Karpas-422 (cell line): Measurements from ENCODE around the gene KIF5A. TPM values are rescaled to one million over a fixed set of nuclear protein-coding genes. Genes with fewer than 3 reads are reported as not detected.

Experiments used
- DNase-seq: peaks from one replicate; pipeline ENCODE4 v3.0.0-alpha.2; 2015
- H2AFZ ChIP-seq: fragments of 200-600 bp; sonication (generic); 2 replicates; pipeline ENCODE4 v1.6.1; 2014; ENCODE audit warnings: antibody characterized with exemption, low read length, mixed read lengths
- H3K27ac ChIP-seq: fragments of 200-600 bp; sonication (generic); 2 replicates; pipeline ENCODE4 v1.5.1; 2014; ENCODE audit warnings: mild to moderate bottlenecking, low read length, moderate library complexity
- H3K27me3 ChIP-seq: fragments of 200-600 bp; sonication (generic); 2 replicates; pipeline ENCODE4 v1.6.1; 2014; ENCODE audit warnings: low read length, mixed read lengths
- H3K36me3 ChIP-seq: fragments of 200-600 bp; sonication (generic); 2 replicates; pipeline ENCODE4 v1.6.1; 2014; ENCODE audit warnings: low read length, mixed read lengths; ENCODE audit not compliant: insufficient read depth
- H3K4me1 ChIP-seq: fragments of 200-600 bp; sonication (generic); 2 replicates; pipeline ENCODE4 v1.6.1; 2014; ENCODE audit warnings: mild to moderate bottlenecking, low read length, mixed read lengths
- H3K4me2 ChIP-seq: fragments of 200-600 bp; sonication (generic); 2 replicates; pipeline ENCODE4 v1.6.1; 2014; ENCODE audit warnings: low read length, low read depth, mild to moderate bottlenecking; ENCODE audit not compliant: poor library complexity, severe bottlenecking
- H3K4me3 ChIP-seq: fragments of 200-600 bp; sonication (generic); 2 replicates; pipeline ENCODE4 v1.5.1; 2014; ENCODE audit warnings: mild to moderate bottlenecking, antibody characterized with exemption, low read length, mixed read lengths
- H3K79me2 ChIP-seq: fragments of 200-600 bp; sonication (generic); 2 replicates; pipeline ENCODE4 v1.6.1; 2014; ENCODE audit warnings: mild to moderate bottlenecking, low read length, mixed read lengths
- H3K9ac ChIP-seq: fragments of 200-600 bp; sonication (generic); 2 replicates; pipeline ENCODE4 v1.6.0; 2014; ENCODE audit warnings: low read length
- H3K9me2 ChIP-seq: fragments of 200-600 bp; sonication (generic), shearing (Covaris generic); replicated peaks from 2 replicates; pipeline ENCODE4 v1.6.0; 2014; ENCODE audit warnings: mild to moderate bottlenecking, low read length, moderate library complexity; ENCODE audit not compliant: insufficient read depth
- H3K9me3 ChIP-seq: fragments of 300-700, 200-600 bp; sonication (generic); 2 replicates; pipeline ENCODE4 v1.6.1; 2014; ENCODE audit warnings: low read length, mixed read lengths
- H4K20me1 ChIP-seq: fragments of 200-600 bp; sonication (generic); 2 replicates; pipeline ENCODE4 v1.6.1; 2014; ENCODE audit warnings: mild to moderate bottlenecking, antibody characterized with exemption, low read length, low read depth; ENCODE audit not compliant: insufficient read depth
- total RNA-seq: library from RNA; depleted of rRNA; stranded (reverse); fragments of >200 nt; shearing (Covaris generic); gene quantifications from 2 replicates; pipeline ENCODE4 v1.2.3, GENCODE V29; 2014; ENCODE audit warnings: low replicate concordance

KIF5A gene
- total RNA-seq, 1 experiment from 2014 or later = 21.5 TPM

DNA sequence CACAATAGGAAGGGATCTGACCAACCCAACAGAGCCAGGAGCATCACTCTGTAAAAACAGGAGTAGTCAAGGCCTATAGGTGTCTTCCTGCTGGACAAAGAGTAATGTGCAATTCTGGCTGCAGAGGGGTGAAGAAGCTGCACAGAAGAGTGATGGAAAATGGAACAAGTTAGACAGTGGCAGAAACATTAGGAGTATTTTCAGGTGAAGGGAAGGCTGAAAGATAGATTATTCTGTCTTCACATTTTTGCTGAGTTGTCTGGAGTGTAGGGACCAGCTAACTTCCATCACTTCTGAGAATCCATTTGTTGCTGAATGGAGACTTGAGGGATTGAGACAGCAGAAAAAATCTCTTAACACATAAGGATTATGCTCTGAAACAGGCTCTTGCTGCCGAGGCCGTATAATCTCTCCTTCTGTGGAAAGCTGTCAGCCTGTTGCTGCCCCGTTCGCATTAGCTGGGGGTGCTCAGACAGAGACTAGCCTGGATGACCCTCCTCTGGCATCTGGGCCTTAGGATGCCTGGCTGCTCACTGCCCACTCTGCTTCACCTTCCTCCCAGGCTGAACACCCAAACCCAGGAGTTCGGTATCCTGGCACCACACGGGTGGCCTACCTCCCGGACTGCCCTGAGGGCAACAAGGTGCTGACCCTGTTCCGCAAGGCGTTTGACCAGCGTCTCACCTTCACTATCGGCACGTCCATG is 58.3 kb downstream of the KIF5A start:
- Histone ChIP-seq H3K9me2 (no peaks in the 10 kb centered on the region), H3K4me1 (peaks cover 19% of the 10 kb centered on the region), H2AFZ (no peak overlapping the region), H3K79me2 (no peaks in the 10 kb centered on the region), H3K4me3 (no peak overlapping the region), H3K4me2 (no peak overlapping the region), H3K36me3 (no peaks in the 10 kb centered on the region), H3K9ac (no peak overlapping the region), H3K27ac (no peak overlapping the region), H4K20me1 (no peaks in the 10 kb centered on the region), H3K27me3 (no peaks in the 10 kb centered on the region), H3K9me3 (no peaks in the 10 kb centered on the region)
- DNase-seq = no peak

DNA sequence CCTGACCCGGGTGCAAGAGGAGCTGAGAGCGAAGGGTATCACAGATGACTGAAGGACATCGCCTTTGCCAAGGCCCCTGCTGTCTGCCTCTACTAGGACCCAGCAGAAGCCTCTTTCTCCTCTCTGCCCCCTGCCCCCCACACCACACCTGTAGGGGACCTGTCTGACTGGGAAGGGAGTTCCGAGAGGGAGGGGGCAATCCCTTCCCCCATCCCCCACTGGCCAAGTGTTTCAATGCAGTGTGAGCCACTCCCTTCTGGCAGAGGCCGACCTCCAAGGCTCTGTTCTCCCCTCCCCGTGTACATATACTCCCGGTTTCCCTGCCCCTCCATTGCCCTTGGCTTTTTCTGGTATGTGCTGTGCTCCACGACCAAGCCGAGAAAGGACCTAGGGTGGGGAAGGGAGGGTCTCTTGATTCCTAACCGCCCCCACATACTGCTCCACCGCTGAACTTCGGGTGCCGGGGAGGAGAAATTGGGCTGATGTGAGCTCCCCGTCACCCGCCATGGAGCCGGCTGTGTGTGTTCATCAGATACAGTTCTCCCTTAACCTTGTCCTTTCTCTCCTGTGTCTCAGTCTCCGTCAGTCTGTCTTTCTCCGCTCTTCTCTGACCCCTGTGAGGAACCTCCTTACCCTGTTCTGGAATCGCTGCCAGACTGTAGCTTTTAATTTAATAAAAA is 59.4 kb downstream of the KIF5A start:
- no peak overlapping the region for H2AFZ ChIP-seq
- H3K79me2 ChIP-seq = no peaks in the 10 kb centered on the region
- no peak overlapping the region for H3K9ac ChIP-seq
- peaks cover 25% of the 10 kb centered on the region for H3K4me1 ChIP-seq
- no peaks in the 10 kb centered on the region for H3K9me3 ChIP-seq
- H3K4me3 ChIP-seq = no peak overlapping the region
- H3K4me2 ChIP-seq = no peak overlapping the region
- H4K20me1 ChIP-seq = no peaks in the 10 kb centered on the region
- no peaks in the 10 kb centered on the region for H3K36me3 ChIP-seq
- H3K27me3 ChIP-seq = no peaks in the 10 kb centered on the region
- no peaks in the 10 kb centered on the region for H3K9me2 ChIP-seq
- DNase-seq = no peak
- H3K27ac ChIP-seq = no peak overlapping the region

DNA sequence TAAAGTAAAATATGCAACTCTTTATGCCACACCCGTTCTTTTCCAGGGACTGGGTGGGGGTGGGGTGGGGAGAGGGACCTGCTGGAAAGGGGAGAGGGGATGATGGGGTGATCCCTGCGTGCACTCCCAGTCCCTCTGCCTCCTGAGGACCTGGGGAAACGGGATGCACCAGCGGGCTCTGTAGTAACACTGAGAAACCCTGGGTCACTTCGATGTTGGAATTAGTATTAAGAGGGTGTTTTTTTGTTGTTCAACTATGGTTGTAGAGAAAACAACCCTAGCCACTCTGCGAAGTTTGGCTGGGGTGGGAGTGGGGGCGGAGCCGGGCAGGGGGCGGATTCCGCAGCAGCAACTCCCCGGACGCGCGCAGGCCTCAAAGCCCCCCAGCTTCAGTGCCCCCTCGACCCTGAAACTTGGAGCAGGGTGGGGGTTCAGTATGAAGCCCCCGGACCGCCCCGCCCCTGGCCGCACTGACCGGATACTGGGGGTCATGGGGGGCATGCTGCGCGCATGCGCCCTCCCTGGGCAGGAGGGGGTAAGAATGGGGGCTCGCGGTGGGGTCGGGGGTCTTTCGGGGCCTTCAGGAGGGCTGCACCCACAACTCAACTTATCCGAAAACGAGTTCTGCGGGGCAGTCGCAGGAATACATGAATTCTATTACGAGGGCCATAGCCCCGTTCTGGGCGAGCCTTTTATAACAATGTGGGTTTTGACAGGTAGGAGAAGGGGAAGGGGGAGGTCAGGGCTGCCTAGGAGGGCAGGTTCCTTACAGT is 60.1 kb downstream of the KIF5A start:
- no peaks in the 10 kb centered on the region for H3K9me3 ChIP-seq
- H3K4me2 ChIP-seq = no peak overlapping the region
- no peaks in the 10 kb centered on the region for H3K27me3 ChIP-seq
- peaks cover 30% of the 10 kb centered on the region for H3K4me1 ChIP-seq
- no peak overlapping the region for H3K9ac ChIP-seq
- DNase-seq = no peak
- no peaks in the 10 kb centered on the region for H4K20me1 ChIP-seq
- H3K4me3 ChIP-seq = no peak overlapping the region
- H3K36me3 ChIP-seq = no peaks in the 10 kb centered on the region
- no peak overlapping the region for H2AFZ ChIP-seq
- H3K27ac ChIP-seq = no peak overlapping the region
- H3K79me2 ChIP-seq = no peaks in the 10 kb centered on the region
- no peaks in the 10 kb centered on the region for H3K9me2 ChIP-seq

DNA sequence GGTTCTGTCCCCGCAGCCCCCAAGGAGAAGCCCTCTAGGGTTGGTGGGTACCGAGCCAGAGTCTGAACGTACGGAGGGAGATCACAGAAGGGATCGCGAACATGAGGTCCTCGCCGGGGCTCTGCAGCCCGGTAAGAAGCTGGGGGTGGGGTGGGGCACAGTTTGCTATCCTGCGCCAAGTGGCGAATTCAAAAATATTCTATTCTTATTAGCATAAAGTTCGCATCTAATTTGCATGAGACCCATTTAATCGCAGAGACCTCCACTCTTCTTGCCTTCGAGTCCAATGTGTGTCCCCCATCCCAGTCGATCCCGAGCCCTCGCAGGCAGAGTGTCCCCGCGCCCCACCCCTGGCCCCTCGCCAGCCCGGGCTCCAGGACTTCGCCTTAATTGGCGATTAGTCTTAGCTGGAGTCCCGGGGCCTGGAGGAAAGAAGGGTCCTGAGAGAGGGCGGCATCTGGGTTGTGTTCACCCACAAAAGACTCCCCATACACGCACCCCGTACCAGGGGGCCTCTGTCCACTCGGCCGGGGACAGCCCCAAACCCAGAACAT is 60.8 kb downstream of the KIF5A start:
- Histone ChIP-seq H3K79me2 (no peaks in the 10 kb centered on the region), H3K27ac (no peak overlapping the region), H3K9ac (no peak overlapping the region), H3K4me1 (peaks cover 31% of the 10 kb centered on the region), H3K4me2 (no peak overlapping the region), H3K9me3 (no peaks in the 10 kb centered on the region), H3K4me3 (no peak overlapping the region), H4K20me1 (no peaks in the 10 kb centered on the region), H3K9me2 (no peaks in the 10 kb centered on the region), H3K27me3 (no peaks in the 10 kb centered on the region), H2AFZ (no peak overlapping the region), H3K36me3 (no peaks in the 10 kb centered on the region)
- DNase-seq = no peak

DNA sequence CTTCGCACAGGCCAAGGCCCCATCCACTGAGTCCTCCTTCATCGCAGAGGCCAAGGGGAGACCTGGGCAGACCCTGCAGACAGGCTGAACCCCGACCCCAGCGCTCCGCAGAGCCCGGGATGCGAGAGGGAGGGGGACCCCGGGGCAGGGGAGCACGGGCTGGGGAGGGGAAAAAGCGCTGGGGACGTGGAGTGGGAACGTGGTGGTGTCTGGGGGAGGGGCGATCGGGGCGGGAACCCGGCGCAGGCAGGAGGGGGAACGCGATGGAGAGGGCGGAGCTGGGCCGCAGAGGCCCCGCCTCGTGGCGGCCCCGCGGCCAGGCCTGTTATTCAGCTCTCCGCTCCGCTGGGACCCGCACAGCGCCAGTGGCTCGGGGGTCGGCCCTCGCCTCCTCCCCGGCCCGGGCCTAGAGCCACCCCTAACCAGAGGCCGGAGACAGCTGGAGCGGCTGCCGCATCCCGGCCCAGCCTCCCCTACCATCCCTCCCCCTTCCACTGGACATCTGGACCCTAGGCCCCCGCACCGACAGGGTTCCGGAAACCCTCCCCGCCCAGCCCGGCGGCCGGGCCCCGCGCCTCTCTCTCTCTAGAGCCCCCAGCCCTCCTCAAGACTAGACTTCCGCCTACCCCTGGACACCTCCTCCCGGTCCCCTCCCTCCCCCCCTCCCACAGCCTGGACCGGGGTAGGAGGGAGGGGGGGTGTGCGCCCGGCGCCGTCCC is 61.4 kb downstream of the KIF5A start, which contains the start of gene ARHGEF25:
Gene ARHGEF25 (plus strand): TSS at position 328 of the 719 bp plus-strand sequence. CDS start 460 bp downstream, outside the sequence.
- peak within 1 kb of the TSS; percentile 63 for H3K4me2 ChIP-seq
- DNase-seq = peak; percentile 54
- H3K36me3 ChIP-seq = no peaks in the 10 kb centered on the region
- H3K79me2 ChIP-seq = no peaks in the 10 kb centered on the region
- no peak within 1 kb of the TSS for H3K27ac ChIP-seq
- no peaks in the 10 kb centered on the region for H3K9me2 ChIP-seq
- H2AFZ ChIP-seq = no peak within 1 kb of the TSS; the same call in 1 of the 2 replicates
- no peaks in the 10 kb centered on the region for H4K20me1 ChIP-seq
- no peaks in the 10 kb centered on the region for H3K9me3 ChIP-seq
- peak within 1 kb of the TSS; percentile 58; the same call in 1 of the 2 replicates for H3K4me3 ChIP-seq
- H3K4me1 ChIP-seq = peaks cover 28% of the 10 kb centered on the region
- peak within 1 kb of the TSS; percentile 54 for H3K9ac ChIP-seq
- no peaks in the 10 kb centered on the region for H3K27me3 ChIP-seq

DNA sequence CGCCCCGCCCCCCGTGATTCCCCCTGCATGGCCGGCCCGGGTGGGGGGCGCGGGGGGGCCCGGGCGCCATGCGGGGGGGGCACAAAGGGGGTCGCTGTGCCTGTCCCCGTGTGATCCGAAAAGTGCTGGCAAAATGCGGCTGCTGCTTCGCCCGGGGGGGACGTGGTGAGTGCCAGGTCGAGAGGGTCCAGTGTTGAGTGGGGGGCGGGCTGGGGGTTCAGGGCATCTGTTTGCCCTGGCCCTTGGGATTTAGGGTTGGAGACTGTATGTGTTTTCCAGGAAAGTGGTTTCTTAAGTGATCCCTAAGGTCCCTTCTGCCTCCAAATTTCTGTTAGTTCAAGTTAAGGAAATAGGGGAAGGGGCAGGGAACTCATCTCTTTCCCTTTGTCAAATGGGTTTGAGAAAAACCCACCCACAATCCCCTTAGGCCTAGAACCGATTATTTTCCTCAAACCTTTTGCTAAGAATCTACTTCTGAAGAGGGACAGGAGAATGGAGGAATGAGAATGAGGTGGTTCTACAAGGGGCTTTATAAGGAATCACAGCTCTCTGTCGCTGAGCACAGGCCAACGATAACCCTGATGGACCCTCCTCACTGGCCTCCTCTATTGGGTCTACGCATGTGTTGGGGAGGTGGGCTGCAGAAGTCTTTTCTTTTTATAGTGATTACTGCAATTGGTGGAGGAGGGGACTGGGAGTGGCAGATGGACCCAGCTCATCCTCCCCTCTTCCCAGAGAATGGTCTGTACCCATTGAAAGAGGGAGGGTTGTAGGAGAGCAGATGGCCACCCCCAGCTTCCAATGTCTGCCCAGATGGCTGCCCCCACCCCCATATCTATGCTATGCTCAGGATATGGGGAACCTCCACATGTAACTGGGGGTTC is 62.2 kb downstream of the KIF5A start:
- Histone ChIP-seq H2AFZ (no peak overlapping the region), H3K4me3 (no peak overlapping the region; the same call in 1 of the 2 replicates), H3K4me2 (peak overlapping the region; percentile 63), H3K27ac (no peak overlapping the region), H3K9ac (no peak overlapping the region), H3K9me3 (no peaks in the 10 kb centered on the region), H4K20me1 (no peaks in the 10 kb centered on the region), H3K4me1 (peaks cover 28% of the 10 kb centered on the region), H3K9me2 (no peaks in the 10 kb centered on the region), H3K27me3 (no peaks in the 10 kb centered on the region), H3K79me2 (no peaks in the 10 kb centered on the region), H3K36me3 (no peaks in the 10 kb centered on the region)
- no peak for DNase-seq

DNA sequence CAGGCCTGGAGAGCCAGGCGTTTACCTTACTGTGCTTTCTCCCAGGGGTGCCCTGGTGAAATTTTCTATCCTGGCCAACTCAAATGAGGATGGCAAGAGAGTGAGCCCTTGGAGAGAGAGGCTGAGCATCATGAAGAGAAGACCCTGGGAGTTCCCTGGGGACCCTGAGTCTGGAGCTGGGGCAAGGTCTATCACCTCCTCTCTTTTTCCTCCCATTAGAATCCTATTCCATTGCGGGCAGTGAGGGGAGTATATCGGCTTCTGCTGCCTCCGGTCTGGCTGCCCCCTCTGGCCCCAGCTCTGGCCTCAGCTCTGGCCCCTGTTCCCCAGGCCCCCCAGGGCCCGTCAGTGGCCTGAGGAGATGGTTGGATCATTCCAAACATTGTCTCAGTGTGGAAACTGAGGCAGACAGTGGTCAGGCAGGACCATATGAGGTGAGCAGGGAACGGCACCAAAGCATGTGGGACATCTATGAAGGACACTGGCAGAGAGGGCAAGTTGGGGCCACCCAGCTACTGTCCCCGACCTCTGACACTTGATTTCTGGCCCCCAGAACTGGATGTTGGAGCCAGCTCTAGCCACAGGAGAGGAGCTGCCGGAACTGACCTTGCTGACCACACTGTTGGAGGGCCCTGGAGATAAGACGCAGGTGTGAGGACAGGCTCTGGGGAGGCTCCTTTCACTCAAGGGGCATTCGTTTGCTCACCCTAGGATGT is 63.0 kb downstream of the KIF5A start:
- no peaks in the 10 kb centered on the region for H3K9me3 ChIP-seq
- H3K9me2 ChIP-seq = no peaks in the 10 kb centered on the region
- H3K27me3 ChIP-seq = no peaks in the 10 kb centered on the region
- H2AFZ ChIP-seq = no peak overlapping the region
- H3K36me3 ChIP-seq = no peaks in the 10 kb centered on the region
- H3K9ac ChIP-seq = no peak overlapping the region
- peaks cover 28% of the 10 kb centered on the region for H3K4me1 ChIP-seq
- H3K4me3 ChIP-seq = no peak overlapping the region
- H3K4me2 ChIP-seq = no peak overlapping the region
- no peak for DNase-seq
- no peaks in the 10 kb centered on the region for H4K20me1 ChIP-seq
- no peaks in the 10 kb centered on the region for H3K79me2 ChIP-seq
- no peak overlapping the region for H3K27ac ChIP-seq
